ENCODE results near the gene ROBO1.

GRCh38 chr3:78871048-78871447 is 896.8 kb downstream of the ROBO1 start:
- TF ChIP-seq EZH2phosphoT487 (IDR thresholded peaks at IDR 0.05; ENCODE audit: insufficient read depth, low read depth): no peak
- TF ChIP-seq EZH2 (IDR thresholded peaks at IDR 0.05; ENCODE audit: insufficient read depth, poor library complexity, severe bottlenecking): no peak
